ENCODE data around the gene KLHL35.
"Not testable (repeated sequence)": the region's sequence is repeated elsewhere in the genome, so short reads cannot be mapped to it uniquely, and the experiment has no call there.

The KLHL35 gene

GRCh38 chr11:75394085-75394840 lies 38.7 kb downstream of the KLHL35 start:
- DNase-seq (no peak), ATAC-seq (replicated peaks) (no peak)
- H3K27ac Mint-ChIP-seq: no peak overlapping the region
- H3K36me3 Mint-ChIP-seq (ENCODE audit: insufficient read depth): peaks cover 1% of the 10 kb centered on the region
- H3K9me3 Mint-ChIP-seq: no peaks in the 10 kb centered on the region
- H3K4me1 Mint-ChIP-seq (ENCODE audit: low read depth in 2 of 2): peaks cover 2% of the 10 kb centered on the region in 2 donors
- H3K4me3 Mint-ChIP-seq: no peak overlapping the region
- H3K27me3 Mint-ChIP-seq: peaks cover 0 to 10% of the 10 kb centered on the region in 2 donors

- ATAC-seq (replicated peaks) (no peak), DNase-seq (no peak)
- Mint-ChIP-seq H3K27ac (no peak overlapping the region), H3K4me1 (ENCODE audit: low read depth in 2 of 2) (no peaks in the 10 kb centered on the region), H3K9me3 (no peaks in the 10 kb centered on the region), H3K27me3 (peaks cover 0 to 10% of the 10 kb centered on the region in 2 donors), H3K36me3 (ENCODE audit: insufficient read depth) (no peaks in the 10 kb centered on the region), H3K4me3 (no peak overlapping the region)
Observed at GRCh38 chr11:75389925-75390324, 43.1 kb downstream of the KLHL35 start.

- DNase-seq (no peak), ATAC-seq (replicated peaks) (no peak)
- no peaks in the 10 kb centered on the region for H3K9me3 Mint-ChIP-seq
Observed at GRCh38 chr11:75389276-75389605, 43.8 kb downstream of the KLHL35 start.

GRCh38 chr11:75388386-75389275 lies 44.4 kb downstream of the KLHL35 start:
- Mint-ChIP-seq H3K27me3 (peaks cover 0 to 10% of the 10 kb centered on the region in 2 donors), H3K36me3 (ENCODE audit: insufficient read depth) (no peaks in the 10 kb centered on the region), H3K4me1 (ENCODE audit: low read depth in 2 of 2) (peaks cover 9% of the 10 kb centered on the region in 2 donors), H3K9me3 (no peaks in the 10 kb centered on the region), H3K27ac (no peak overlapping the region), H3K4me3 (no peak overlapping the region)
- peak; percentile 66 to 68 (median 68) for DNase-seq
- peak; percentile 86 for ATAC-seq (replicated peaks)

More at GRCh38 chr11:75389276-75389605, 43.8 kb downstream of the KLHL35 start:
- Mint-ChIP-seq H3K4me1 (ENCODE audit: low read depth in 2 of 2) (peaks cover 4% of the 10 kb centered on the region in 2 donors), H3K4me3 (no peak overlapping the region), H3K27me3 (peaks cover 0 to 10% of the 10 kb centered on the region in 2 donors), H3K36me3 (ENCODE audit: insufficient read depth) (no peaks in the 10 kb centered on the region), H3K27ac (no peak overlapping the region)

- Mint-ChIP-seq H3K27ac (no peak overlapping the region), H3K27me3 (peaks cover 0 to 10% of the 10 kb centered on the region in 2 donors), H3K9me3 (no peaks in the 10 kb centered on the region), H3K36me3 (ENCODE audit: insufficient read depth) (no peaks in the 10 kb centered on the region), H3K4me3 (no peak overlapping the region), H3K4me1 (ENCODE audit: low read depth in 2 of 2) (peaks cover 15 to 16% of the 10 kb centered on the region in 2 donors)
- ATAC-seq (replicated peaks) (no peak), DNase-seq (no peak)
Observed at GRCh38 chr11:75387736-75388294, 45.2 kb downstream of the KLHL35 start.

DNA sequence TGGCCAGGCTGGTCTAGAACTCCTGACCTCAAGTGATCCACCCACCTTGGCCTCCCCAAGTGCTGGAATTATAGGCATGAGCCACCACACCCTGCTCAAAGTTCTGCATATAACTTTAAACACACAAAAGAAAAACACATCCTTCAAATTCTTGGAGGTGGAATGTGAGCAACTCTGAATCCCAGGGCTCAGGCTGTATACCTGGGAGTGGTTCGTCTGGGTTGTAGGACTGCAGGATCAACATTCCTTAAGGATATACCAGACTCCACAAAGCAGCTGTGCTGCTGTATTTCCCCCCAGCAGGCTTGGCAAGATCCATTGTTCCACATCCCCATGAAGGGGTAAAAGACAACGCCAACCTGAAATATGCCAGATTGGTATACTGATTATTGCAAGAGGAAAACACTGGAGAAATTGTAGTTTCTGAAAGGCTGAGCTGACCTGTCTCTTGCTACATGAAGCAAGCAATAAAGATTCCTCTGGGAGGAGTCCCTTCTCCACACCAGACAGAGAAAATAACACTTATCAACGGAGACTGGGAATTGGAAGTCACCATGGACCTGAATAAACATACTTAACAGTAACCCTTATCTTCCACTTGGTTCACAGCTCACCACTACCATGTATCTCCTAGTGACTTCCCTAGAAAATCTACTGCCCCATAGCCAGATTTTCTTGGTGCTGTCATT lies 45.9 kb downstream of the KLHL35 start:
- Mint-ChIP-seq H3K36me3 (ENCODE audit: insufficient read depth) (no peaks in the 10 kb centered on the region), H3K4me3 (no peak overlapping the region), H3K27me3 (peaks cover 0 to 10% of the 10 kb centered on the region in 2 donors), H3K27ac (no peak overlapping the region), H3K4me1 (ENCODE audit: low read depth in 2 of 2) (peaks cover 15 to 16% of the 10 kb centered on the region in 2 donors), H3K9me3 (no peaks in the 10 kb centered on the region)
- DNase-seq (no peak), ATAC-seq (replicated peaks) (no peak)

- Mint-ChIP-seq H3K9me3 (no peaks in the 10 kb centered on the region), H3K4me1 (ENCODE audit: low read depth in 2 of 2) (peaks cover 15 to 16% of the 10 kb centered on the region in 2 donors), H3K36me3 (ENCODE audit: insufficient read depth) (no peaks in the 10 kb centered on the region), H3K27ac (peak overlapping the region in 1 of 2 donors; percentile 15), H3K27me3 (no peaks in the 10 kb centered on the region), H3K4me3 (peak overlapping the region; percentile 30 to 71)
- DNase-seq: peak; percentile 68 to 72 (median 71)
- peak; percentile 82 for ATAC-seq (replicated peaks)
Observed at GRCh38 chr11:75384438-75385080, 48.4 kb downstream of the KLHL35 start.

DNA sequence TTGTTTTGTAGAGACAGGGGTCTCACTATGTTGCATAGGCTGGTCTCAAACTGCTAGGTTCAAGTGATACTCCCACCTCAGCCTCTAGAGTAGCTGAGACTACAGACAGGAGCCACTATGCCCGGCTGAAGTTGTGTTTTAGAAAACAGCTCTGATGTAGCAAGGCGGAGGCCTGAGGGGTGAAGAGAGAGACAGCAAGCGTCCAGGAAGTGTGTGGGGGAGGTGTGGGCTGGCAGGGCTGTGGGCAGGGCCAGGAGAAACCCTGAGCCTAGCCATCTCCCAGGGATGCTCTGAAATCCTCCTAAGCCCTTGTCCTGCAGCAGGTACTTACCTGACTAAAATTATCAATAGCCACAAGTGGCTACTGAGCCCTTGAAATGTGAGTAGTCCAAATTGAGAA lies 49.8 kb downstream of the KLHL35 start:
- no peaks in the 10 kb centered on the region for H3K9me3 Mint-ChIP-seq
- DNase-seq: peak in 1 of 3 experiments; percentile 28
- peak overlapping the region; percentile 59 to 75 for H3K27ac Mint-ChIP-seq
- H3K27me3 Mint-ChIP-seq: no peaks in the 10 kb centered on the region
- peak; percentile 78 for ATAC-seq (replicated peaks)
- H3K4me1 Mint-ChIP-seq (ENCODE audit: low read depth in 2 of 2): peaks cover 15 to 16% of the 10 kb centered on the region in 2 donors
- H3K36me3 Mint-ChIP-seq (ENCODE audit: insufficient read depth): no peaks in the 10 kb centered on the region
- peak overlapping the region; percentile 39 to 57 for H3K4me3 Mint-ChIP-seq

- Mint-ChIP-seq H3K36me3 (ENCODE audit: insufficient read depth) (no peaks in the 10 kb centered on the region), H3K27ac (peak overlapping the region; percentile 3 to 17), H3K9me3 (no peaks in the 10 kb centered on the region), H3K4me1 (ENCODE audit: low read depth in 2 of 2) (peaks cover 15 to 16% of the 10 kb centered on the region in 2 donors), H3K27me3 (peaks cover 0 to under 1% of the 10 kb centered on the region in 2 donors), H3K4me3 (no peak overlapping the region)
- DNase-seq (no peak), ATAC-seq (replicated peaks) (no peak)
Observed at GRCh38 chr11:75380716-75381420, 52.1 kb downstream of the KLHL35 start.

DNA sequence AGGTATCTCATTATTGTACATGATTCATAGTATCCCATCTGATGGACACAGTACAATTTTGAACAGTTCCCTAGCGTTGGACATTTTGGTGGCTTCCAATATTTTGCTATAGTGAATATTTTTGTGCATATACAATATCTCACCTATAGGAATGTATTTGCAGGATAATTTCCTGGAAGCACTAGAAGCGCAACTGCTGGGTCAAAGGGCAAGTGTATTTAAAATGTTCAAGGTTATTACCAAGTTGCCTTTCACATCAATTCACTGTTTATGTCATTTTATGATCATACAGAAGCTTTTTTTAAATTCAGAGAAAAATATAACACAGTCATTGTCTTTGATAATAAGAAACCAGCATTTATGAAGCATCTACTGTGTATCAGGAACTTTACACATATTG lies 52.8 kb downstream of the KLHL35 start:
- no peak for DNase-seq
- Mint-ChIP-seq H3K4me1 (ENCODE audit: low read depth in 2 of 2) (peaks cover 15 to 16% of the 10 kb centered on the region in 2 donors), H3K27ac (no peak overlapping the region), H3K4me3 (no peak overlapping the region), H3K36me3 (ENCODE audit: insufficient read depth) (no peaks in the 10 kb centered on the region), H3K27me3 (peaks cover 0 to 7% of the 10 kb centered on the region in 2 donors), H3K9me3 (no peaks in the 10 kb centered on the region)
- no peak for ATAC-seq (replicated peaks)

DNA sequence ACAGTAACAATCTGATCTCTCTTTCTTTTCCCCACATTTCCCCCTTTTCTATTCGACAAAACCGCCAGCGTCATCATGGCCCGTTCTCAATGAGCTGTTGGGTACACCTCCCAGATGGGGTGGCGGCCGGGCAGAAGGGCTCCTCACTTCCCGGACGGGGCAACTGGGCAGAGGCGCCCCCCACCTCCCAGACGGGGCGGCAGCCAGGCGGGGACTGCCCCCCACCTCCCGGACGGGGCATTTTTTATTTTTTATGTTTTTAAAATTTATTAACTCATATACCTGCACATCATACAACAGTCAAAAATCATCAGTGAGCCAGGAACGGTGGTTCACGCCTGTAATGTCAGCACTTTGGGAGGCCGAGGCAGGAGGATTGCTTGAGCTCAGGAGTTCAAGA lies 54.2 kb downstream of the KLHL35 start:
- not testable (repeated sequence) for H3K9me3 Mint-ChIP-seq; H3K36me3 Mint-ChIP-seq (ENCODE audit: insufficient read depth); H3K27me3 Mint-ChIP-seq; DNase-seq; H3K4me3 Mint-ChIP-seq; H3K27ac Mint-ChIP-seq; ATAC-seq (replicated peaks); H3K4me1 Mint-ChIP-seq (ENCODE audit: low read depth in 2 of 2)

GRCh38 chr11:75376175-75376574 lies 56.8 kb downstream of the KLHL35 start:
- no peak for ATAC-seq (replicated peaks)
- Mint-ChIP-seq H3K27ac (no peak overlapping the region), H3K36me3 (ENCODE audit: insufficient read depth) (no peaks in the 10 kb centered on the region), H3K27me3 (peaks cover 0 to 7% of the 10 kb centered on the region in 2 donors), H3K4me3 (no peak overlapping the region), H3K4me1 (ENCODE audit: low read depth in 2 of 2) (peaks cover 0 to 6% of the 10 kb centered on the region in 2 donors), H3K9me3 (no peaks in the 10 kb centered on the region)
- DNase-seq: no peak
